Thymus (tissue), 11 donors: ENCODE results near the gene AMIGO3. TPM values are rescaled to one million over a fixed set of nuclear protein-coding genes. Genes with fewer than 3 reads are reported as not detected.

Experiments used
- DNase-seq, 9 donors: peaks; one replicate each; pipeline ENCODE4 v3.0.0-alpha.2; 2013; ENCODE audit warnings: low spot score in 9 of 9, low read depth in 6 of 9, missing footprints in 1 of 9
- H3K27ac ChIP-seq, 2 donors: one replicate each; pipeline ENCODE4 v1.5.1; 2013; ENCODE audit warnings: control low read depth in 1 of 2, low read depth in 1 of 2, low read length in 1 of 2, mild to moderate bottlenecking in 1 of 2, moderate library complexity in 1 of 2
- H3K27me3 ChIP-seq, 2 donors: one replicate each; pipeline ENCODE4 v1.5.1; 2013; ENCODE audit warnings: low read length in 1 of 2; ENCODE audit not compliant: control insufficient read depth in 2 of 2, insufficient read depth in 1 of 2
- H3K36me3 ChIP-seq, 2 donors: one replicate each; pipeline ENCODE4 v1.5.1; 2013; ENCODE audit warnings: low read length in 1 of 2, mild to moderate bottlenecking in 1 of 2, moderate library complexity in 1 of 2; ENCODE audit not compliant: control insufficient read depth in 2 of 2, insufficient read depth in 2 of 2
- H3K4me1 ChIP-seq, 2 donors: one replicate each; pipeline ENCODE4 v1.5.1; 2013; ENCODE audit warnings: low read length in 2 of 2; ENCODE audit not compliant: control insufficient read depth in 2 of 2, insufficient read depth in 2 of 2
- H3K4me3 ChIP-seq, 2 donors: one replicate each; pipeline ENCODE4 v1.5.1; 2013; ENCODE audit warnings: low read length in 2 of 2, control low read depth in 1 of 2, mild to moderate bottlenecking in 1 of 2
- H3K9me3 ChIP-seq, 2 donors: one replicate each; pipeline ENCODE4 v1.5.1; 2013; ENCODE audit warnings: low read length in 1 of 2, mild to moderate bottlenecking in 1 of 2; ENCODE audit not compliant: control insufficient read depth in 2 of 2, insufficient read depth in 1 of 2
- WGBS: extraction: QIAGEN DNeasy Blood & Tissue Kit; methylation state at CpG from one replicate; pipeline ENCODE4 v1.1.7; 2013; 5-methylcytosine and 5-hydroxymethylcytosine counted together
- polyA plus RNA-seq: library from polyadenylated mRNA; stranded (reverse); fragments of 200-250 nt; gene quantifications from one replicate; pipeline ENCODE4 v1.2.3, GENCODE V29; 2013
- total RNA-seq: library from RNA; stranded (reverse); fragments of 120-200 nt; gene quantifications from one replicate; pipeline ENCODE4 v1.2.4, GENCODE V29; 2013
- donor health status: healthy.

Gene AMIGO3
- total and polyA plus RNA-seq, 2 donors = 0.19 to 2.0 TPM

GRCh38 chr3:49681232-49681522 lies 38.3 kb downstream of the AMIGO3 start:
- no peak overlapping the region for H3K4me3 ChIP-seq
- no peak overlapping the region for H3K27ac ChIP-seq
- peaks cover 2 to 15% of the 10 kb centered on the region in 2 donors for H3K27me3 ChIP-seq
- no peaks in the 10 kb centered on the region for H3K4me1 ChIP-seq
- DNase-seq = no peak
- H3K36me3 ChIP-seq = peaks cover 72 to 79% of the 10 kb centered on the region in 2 donors
- H3K9me3 ChIP-seq = no peaks in the 10 kb centered on the region
- WGBS = 99% methylated on average over 2 of the region's 2 CpGs

GRCh38 chr3:49680493-49681231 lies 38.8 kb downstream of the AMIGO3 start:
- Histone ChIP-seq H3K4me1 (no peaks in the 10 kb centered on the region), H3K36me3 (peaks cover 77 to 84% of the 10 kb centered on the region in 2 donors), H3K9me3 (no peaks in the 10 kb centered on the region), H3K27me3 (peaks cover 0 to 10% of the 10 kb centered on the region in 2 donors), H3K27ac (no peak overlapping the region), H3K4me3 (no peak overlapping the region)
- 93% methylated on average over 7 of the region's 7 CpGs for WGBS
- no peak for DNase-seq

DNA sequence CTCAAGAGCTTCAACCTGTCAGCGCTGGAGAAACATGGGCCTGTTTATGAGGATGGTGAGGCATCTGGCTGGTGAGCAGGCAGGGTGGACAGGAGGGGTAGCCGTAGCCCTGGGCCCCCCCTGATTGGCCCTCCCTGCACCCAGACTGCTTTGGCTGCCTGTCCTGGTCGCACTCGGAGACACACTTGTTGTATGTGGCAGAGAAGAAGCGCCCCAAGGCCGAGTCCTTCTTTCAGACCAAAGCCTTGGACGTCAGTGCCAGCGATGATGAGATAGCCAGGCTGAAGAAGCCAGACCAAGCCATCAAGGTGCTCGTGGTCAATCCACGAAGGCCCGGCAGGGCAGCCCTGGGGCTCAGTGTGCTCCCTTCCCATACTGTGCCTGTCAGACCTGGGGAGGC lies 43.6 kb downstream of the AMIGO3 start:
- H3K4me3 ChIP-seq = no peak overlapping the region
- H3K4me1 ChIP-seq = peaks cover 6 to 14% of the 10 kb centered on the region in 2 donors
- H3K27me3 ChIP-seq = no peaks in the 10 kb centered on the region
- 98% methylated on average over 11 of the region's 11 CpGs for WGBS
- no peak for DNase-seq
- H3K9me3 ChIP-seq = peaks cover 0 to 4% of the 10 kb centered on the region in 2 donors
- H3K27ac ChIP-seq = no peak overlapping the region
- peaks cover 48 to 49% of the 10 kb centered on the region in 2 donors for H3K36me3 ChIP-seq

GRCh38 chr3:49674497-49674983 lies 44.9 kb downstream of the AMIGO3 start:
- 6% methylated on average over 34 of the region's 34 CpGs for WGBS
- Histone ChIP-seq H3K4me1 (peaks cover 6 to 14% of the 10 kb centered on the region in 2 donors), H3K36me3 (peaks cover 36% of the 10 kb centered on the region in 2 donors), H3K27ac (peak overlapping the region in 1 of 2 donors; percentile 22), H3K4me3 (peak overlapping the region; percentile 66 to 69), H3K9me3 (peaks cover 0 to 4% of the 10 kb centered on the region in 2 donors), H3K27me3 (no peaks in the 10 kb centered on the region)
- peak in 1 of 9 donors; percentile 18 for DNase-seq

DNA sequence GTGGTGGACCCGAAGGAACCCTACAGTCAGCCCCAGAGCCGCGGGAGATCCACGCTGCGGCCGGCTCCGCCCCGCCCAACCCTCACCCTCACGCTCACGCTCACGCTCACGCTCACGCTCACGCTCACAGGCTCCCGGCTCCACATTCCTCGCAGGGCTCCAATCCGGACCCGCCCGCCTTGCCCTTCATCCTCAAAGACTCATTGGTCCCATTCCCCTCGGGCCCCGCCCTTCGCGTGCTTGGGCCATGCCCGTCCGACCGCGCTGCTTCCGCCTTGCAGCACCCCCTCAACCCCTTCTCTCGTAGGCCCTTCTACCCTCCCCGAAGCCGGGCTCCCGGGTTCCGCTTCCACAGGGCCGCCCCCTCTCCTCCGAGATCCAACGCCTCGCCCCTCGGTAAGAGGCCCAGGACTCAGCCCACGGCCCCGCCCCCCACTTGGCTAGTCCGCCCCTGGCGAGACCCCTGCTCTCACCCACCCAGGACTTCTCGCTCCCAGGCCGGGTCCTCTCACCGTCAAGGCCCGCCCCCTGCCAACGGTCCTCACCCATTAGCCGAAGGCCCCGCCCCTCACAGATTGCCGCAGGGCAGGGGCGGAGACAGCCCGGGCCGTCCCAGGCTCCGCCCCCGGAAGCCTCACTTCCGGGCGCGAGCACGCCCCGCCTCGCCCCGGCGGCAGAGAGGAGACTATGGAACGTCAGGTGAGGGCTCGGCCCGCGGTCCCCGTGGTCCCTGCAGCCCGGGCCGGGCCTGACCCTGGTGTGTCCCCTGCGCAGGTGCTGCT lies 45.6 kb downstream of the AMIGO3 start, which contains the start of gene APEH:
APEH (plus strand) TSS at position 637 of the 782 bp plus-strand sequence; CDS start at position 688, 51 bp downstream.
- Histone ChIP-seq H3K27me3 (no peaks in the 10 kb centered on the region), H3K9me3 (peaks cover 0 to 4% of the 10 kb centered on the region in 2 donors), H3K4me1 (peaks cover 6 to 14% of the 10 kb centered on the region in 2 donors), H3K4me3 (peak within 1 kb of the TSS; percentile 66 to 69), H3K27ac (peak within 1 kb of the TSS; percentile 92 to 93), H3K36me3 (peaks cover 29 to 31% of the 10 kb centered on the region in 2 donors)
- DNase-seq = peak; percentile 83 to 97 (median 92)
- WGBS = under 1% methylated on average over 71 of the region's 71 CpGs

DNA sequence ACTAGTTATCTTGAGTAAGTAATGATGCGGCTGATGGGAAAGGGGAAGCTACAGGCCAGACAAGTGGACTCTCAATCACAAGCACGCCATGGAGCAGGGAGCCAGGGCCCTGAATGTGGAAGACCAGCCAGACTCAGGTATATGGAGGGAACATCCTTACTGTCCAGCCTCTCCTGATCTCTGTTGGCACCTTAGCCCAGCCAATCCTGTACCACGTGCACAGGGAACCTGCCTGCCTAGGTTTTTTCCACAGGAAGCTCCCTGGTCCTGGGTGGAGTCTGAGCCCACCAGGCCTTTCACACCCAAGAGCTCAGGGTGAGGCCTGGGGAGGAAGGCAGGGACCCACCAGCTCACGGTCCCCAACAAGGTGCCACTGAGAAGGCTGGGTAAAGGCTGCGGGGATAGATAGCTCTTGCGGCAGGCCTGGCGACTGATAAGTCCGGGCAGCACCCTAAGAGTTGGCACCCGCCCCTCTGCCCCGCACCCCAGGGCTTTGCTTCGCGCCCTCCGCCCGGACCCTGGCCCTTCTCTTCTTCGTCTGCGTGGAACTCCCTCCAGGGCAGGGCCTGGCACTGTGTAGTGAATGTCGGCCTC lies 46.3 kb downstream of the AMIGO3 start:
- Histone ChIP-seq H3K27me3 (no peaks in the 10 kb centered on the region), H3K27ac (peak overlapping the region; percentile 92 to 93), H3K4me3 (peak overlapping the region; percentile 66 to 69), H3K9me3 (peaks cover 0 to 4% of the 10 kb centered on the region in 2 donors), H3K4me1 (peaks cover 6 to 14% of the 10 kb centered on the region in 2 donors), H3K36me3 (peaks cover 23 to 24% of the 10 kb centered on the region in 2 donors)
- peak in 2 of 9 donors; percentile 22 to 23 for DNase-seq
- WGBS = 29% methylated on average over 17 of the region's 17 CpGs

- H3K36me3 ChIP-seq = peaks cover 8 to 10% of the 10 kb centered on the region in 2 donors
- peaks cover 0 to 4% of the 10 kb centered on the region in 2 donors for H3K9me3 ChIP-seq
- peak; percentile 34 to 78 (median 57) for DNase-seq
- peaks cover 6 to 14% of the 10 kb centered on the region in 2 donors for H3K4me1 ChIP-seq
- H3K4me3 ChIP-seq = no peak overlapping the region
- H3K27me3 ChIP-seq = no peaks in the 10 kb centered on the region
- no peak overlapping the region for H3K27ac ChIP-seq
- 57% methylated on average over 11 of the region's 11 CpGs for WGBS
These were observed 47.9 kb downstream of the AMIGO3 start for GRCh38 chr3:49671291-49672288.

- peaks cover 0 to 2% of the 10 kb centered on the region in 2 donors for H3K27me3 ChIP-seq
- peaks cover 0 to 4% of the 10 kb centered on the region in 2 donors for H3K9me3 ChIP-seq
- no peak overlapping the region for H3K27ac ChIP-seq
- H3K4me3 ChIP-seq = no peak overlapping the region
- no peak for DNase-seq
- 75% methylated on average over 6 of the region's 6 CpGs for WGBS
- H3K4me1 ChIP-seq = peaks cover 6 to 14% of the 10 kb centered on the region in 2 donors
- H3K36me3 ChIP-seq = peaks cover 2 to 3% of the 10 kb centered on the region in 2 donors
These were observed 48.6 kb downstream of the AMIGO3 start for GRCh38 chr3:49670940-49671290.
